HG02943 (cell line): ENCODE measurements around the gene ZNF516.
"Not testable (repeated sequence)": the region's sequence is repeated elsewhere in the genome, so short reads cannot be mapped to it uniquely, and the experiment has no call there.

Experiments
- ATAC-seq: cut with Tn5 transposase; IDR thresholded peaks from one replicate; pipeline ENCODE4 v1.9.1; 2021; ENCODE audit warnings: mild to moderate bottlenecking, low read depth, moderate library complexity; ENCODE audit not compliant: unreplicated experiment

Gene ZNF516

GRCh38 chr18:76495006-76495370, at the start of gene ZNF516:
Gene ZNF516, minus strand, starts transcription at chr18:76495242. Its CDS starts 52,188 bp downstream, at chr18:76443054.
- no peak for ATAC-seq

GRCh38 chr18:76538846-76539245, 43.8 kb upstream of the ZNF516 start:
- ATAC-seq, result no peak

- ATAC-seq, result no peak
These were observed 42.6 kb upstream of the ZNF516 start for GRCh38 chr18:76537621-76538020.

- not testable (repeated sequence) for ATAC-seq
These were observed 41.6 kb upstream of the ZNF516 start for GRCh38 chr18:76536593-76536992.

- no peak for ATAC-seq
These were observed 37.8 kb upstream of the ZNF516 start for GRCh38 chr18:76532875-76533274.

- no peak for ATAC-seq
These were observed 35.8 kb upstream of the ZNF516 start for GRCh38 chr18:76530846-76531245.

GRCh38 chr18:76530391-76530790, 35.3 kb upstream of the ZNF516 start:
- no peak for ATAC-seq

GRCh38 chr18:76529433-76529811, 34.4 kb upstream of the ZNF516 start:
- ATAC-seq, result no peak

- no peak for ATAC-seq
These were observed 33.7 kb upstream of the ZNF516 start for GRCh38 chr18:76528477-76529432.

GRCh38 chr18:76525911-76526310, 30.9 kb upstream of the ZNF516 start:
- ATAC-seq, result no peak

- ATAC-seq, result no peak
These were observed 30.1 kb upstream of the ZNF516 start for GRCh38 chr18:76524900-76525698.

- no peak for ATAC-seq
These were observed 29.4 kb upstream of the ZNF516 start for GRCh38 chr18:76524477-76524876.

- no peak for ATAC-seq
These were observed 27.5 kb upstream of the ZNF516 start for GRCh38 chr18:76522551-76522950.

GRCh38 chr18:76522122-76522503, 27.1 kb upstream of the ZNF516 start:
- no peak for ATAC-seq

- ATAC-seq, result no peak
These were observed 26.5 kb upstream of the ZNF516 start for GRCh38 chr18:76521417-76522121.

- no peak for ATAC-seq
These were observed 24.0 kb upstream of the ZNF516 start for GRCh38 chr18:76518860-76519538.

GRCh38 chr18:76518123-76518859, 23.2 kb upstream of the ZNF516 start:
- ATAC-seq, result no peak

- no peak for ATAC-seq
These were observed 20.5 kb upstream of the ZNF516 start for GRCh38 chr18:76515576-76515975.

GRCh38 chr18:76514573-76514972, 19.5 kb upstream of the ZNF516 start:
- ATAC-seq, result no peak
